ENCODE data around the gene TTBK2. TPM values are rescaled to one million over a fixed set of nuclear protein-coding genes. Genes with fewer than 3 reads are reported as not detected.

TTBK2 gene
- total and polyA plus RNA-seq, 2 donors (not counting 3 experiments of a cell fraction or from before 2014, with no cell fraction given) = 4.4 to 17.1 TPM

DNA sequence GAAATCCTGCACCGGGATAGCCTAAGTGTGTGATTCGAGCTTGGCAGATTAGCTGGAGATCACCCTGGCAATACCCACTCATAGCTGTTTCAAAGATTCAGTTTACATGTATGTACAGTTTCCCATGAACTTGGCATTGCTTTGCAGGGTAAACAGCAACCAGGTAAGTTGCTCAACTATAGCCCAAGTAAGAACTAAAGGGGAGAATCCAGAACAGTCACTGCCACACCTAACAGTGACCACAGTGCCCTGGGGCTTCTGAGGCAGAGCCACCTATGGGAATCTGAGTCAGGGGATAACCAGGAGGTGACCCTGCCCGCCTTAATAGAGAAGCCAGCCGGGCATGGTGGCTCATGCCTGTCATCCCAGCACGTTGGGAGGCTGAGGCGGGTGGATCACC lies 199.6 kb downstream of the TTBK2 start:
- H3K79me2 ChIP-seq (ENCODE audit: control insufficient read depth, insufficient read depth, low read length) = no peaks in the 10 kb centered on the region
- no peak for TF ChIP-seq MYC (IDR thresholded peaks at IDR 0.05; ENCODE audit: low read depth, low read length)
- TF ChIP-seq EZH2 (IDR thresholded peaks at IDR 0.05; ENCODE audit: borderline replicate concordance, low read depth, low read length, severe bottlenecking) = no peak
- TF ChIP-seq, protein P1, sequence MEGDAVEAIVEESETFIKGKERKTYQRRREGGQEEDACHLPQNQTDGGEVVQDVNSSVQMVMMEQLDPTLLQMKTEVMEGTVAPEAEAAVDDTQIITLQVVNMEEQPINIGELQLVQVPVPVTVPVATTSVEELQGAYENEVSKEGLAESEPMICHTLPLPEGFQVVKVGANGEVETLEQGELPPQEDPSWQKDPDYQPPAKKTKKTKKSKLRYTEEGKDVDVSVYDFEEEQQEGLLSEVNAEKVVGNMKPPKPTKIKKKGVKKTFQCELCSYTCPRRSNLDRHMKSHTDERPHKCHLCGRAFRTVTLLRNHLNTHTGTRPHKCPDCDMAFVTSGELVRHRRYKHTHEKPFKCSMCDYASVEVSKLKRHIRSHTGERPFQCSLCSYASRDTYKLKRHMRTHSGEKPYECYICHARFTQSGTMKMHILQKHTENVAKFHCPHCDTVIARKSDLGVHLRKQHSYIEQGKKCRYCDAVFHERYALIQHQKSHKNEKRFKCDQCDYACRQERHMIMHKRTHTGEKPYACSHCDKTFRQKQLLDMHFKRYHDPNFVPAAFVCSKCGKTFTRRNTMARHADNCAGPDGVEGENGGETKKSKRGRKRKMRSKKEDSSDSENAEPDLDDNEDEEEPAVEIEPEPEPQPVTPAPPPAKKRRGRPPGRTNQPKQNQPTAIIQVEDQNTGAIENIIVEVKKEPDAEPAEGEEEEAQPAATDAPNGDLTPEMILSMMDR (IDR thresholded peaks at IDR 0.05; ENCODE audit: extremely low read depth in 1 of 2, insufficient read depth in 1 of 2, low read depth in 1 of 2, low read length in 2 of 2) = no peak
- TF ChIP-seq POLR2AphosphoS5 (IDR thresholded peaks at IDR 0.05; ENCODE audit: insufficient read depth, low read depth, low read length) = no peak
- no peak for TF ChIP-seq JUN (IDR thresholded peaks at IDR 0.05; ENCODE audit: borderline replicate concordance, insufficient read depth, insufficient read length, low read depth)
- TF ChIP-seq FOS (IDR thresholded peaks at IDR 0.05; ENCODE audit: borderline replicate concordance, insufficient read depth, low read length) = no peak
- TF ChIP-seq POLR2A (IDR thresholded peaks at IDR 0.05; ENCODE audit: low read depth, low read length) = no peak
- no peak for TF ChIP-seq GATA2 (IDR thresholded peaks at IDR 0.05; ENCODE audit: insufficient read depth, insufficient read length, low read depth, low read length)
- no peak for TF ChIP-seq MAX (IDR thresholded peaks at IDR 0.05; ENCODE audit: insufficient read depth, insufficient read length)
- CTCF ChIA-PET = no interaction called here
- DNase-seq (ENCODE audit: low read depth, low spot score) = no peak
- no peak overlapping the region for H3K4me2 ChIP-seq (ENCODE audit: insufficient read depth, low read length)
- H3K9ac ChIP-seq (replicated peaks; ENCODE audit: extremely low read depth, insufficient read depth, low read length) = no peak overlapping the region
- no peaks in the 10 kb centered on the region for H3K9me3 ChIP-seq (replicated peaks; ENCODE audit: control insufficient read depth, insufficient read depth, low read length)
- dilution Hi-C loops (cut with MboI; ENCODE audit: extremely low pct_ligation_motif_present, low sequenced_read_pairs) = no loop called here
- H3K9me1 ChIP-seq (replicated peaks; ENCODE audit: control insufficient read depth, extremely low read depth, insufficient read depth, low read length) = no peaks in the 10 kb centered on the region
- no peak overlapping the region for H3K4me3 ChIP-seq (replicated peaks in 1 of 3; ENCODE audit: insufficient read depth in 1 of 3, low read depth in 1 of 3, low read length in 3 of 3)
- H3K4me1 ChIP-seq (ENCODE audit: control insufficient read depth, extremely low read depth, insufficient read depth, low read length) = no peaks in the 10 kb centered on the region
- no peak overlapping the region for H3K27ac ChIP-seq (ENCODE audit: insufficient read depth, low read depth, low read length)
- H3K27me3 ChIP-seq (ENCODE audit: control insufficient read depth in 2 of 2, insufficient read depth in 2 of 2, low read length in 2 of 2) = no peaks in the 10 kb centered on the region
- FAIRE-seq = no peak
- H2AFZ ChIP-seq (ENCODE audit: low read depth, low read length) = no peak overlapping the region
- no TSS peak for BruUV-seq (replicated peaks)
- POLR2A ChIA-PET = no interaction called here
- no peaks in the 10 kb centered on the region for H4K20me1 ChIP-seq (replicated peaks; ENCODE audit: control insufficient read depth, extremely low read depth, insufficient read depth, low read length)
- peaks cover 14 to 33% of the 10 kb centered on the region in 2 experiments for H3K36me3 ChIP-seq (ENCODE audit: control insufficient read depth in 2 of 2, extremely low read depth in 1 of 2, insufficient read depth in 2 of 2, low read length in 2 of 2)
- intact Hi-C loops (cut with micrococcal nuclease) = no loop called here
